ENCODE data around the gene GGN.
"Not testable (repeated sequence)": the region's sequence is repeated elsewhere in the genome, so short reads cannot be mapped to it uniquely, and the experiment has no call there.

The GGN gene

DNA sequence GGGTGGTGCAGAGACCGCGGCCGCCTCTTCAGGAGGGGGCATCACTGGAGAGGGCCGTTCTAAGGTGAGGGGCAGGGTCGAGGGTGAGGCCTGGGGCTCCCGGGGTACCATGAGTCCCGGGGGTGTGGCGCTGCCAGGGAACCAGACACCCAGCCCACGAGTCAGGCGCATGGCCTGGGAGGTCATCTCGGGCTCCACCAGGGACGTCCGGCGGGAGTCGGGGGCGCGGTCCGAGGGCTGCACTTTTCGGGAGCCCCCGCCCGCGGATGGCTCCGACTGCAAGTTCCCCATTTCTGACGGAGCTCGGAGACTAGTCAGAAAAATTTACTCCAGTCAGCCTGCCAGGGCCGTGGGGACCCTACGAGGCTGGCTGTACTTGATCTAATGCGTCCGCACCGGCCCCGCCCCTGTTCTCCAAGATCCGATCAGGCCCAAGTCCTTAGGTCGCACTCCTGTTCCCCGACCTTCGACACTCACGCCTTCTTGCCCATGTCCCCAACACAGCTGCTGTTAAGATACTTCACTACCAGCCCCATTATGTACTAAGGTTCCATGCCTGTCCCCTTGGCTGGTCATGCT, 774 bp downstream of the GGN start:
- DNase-seq (ENCODE audit: low read depth) = no peak

DNA sequence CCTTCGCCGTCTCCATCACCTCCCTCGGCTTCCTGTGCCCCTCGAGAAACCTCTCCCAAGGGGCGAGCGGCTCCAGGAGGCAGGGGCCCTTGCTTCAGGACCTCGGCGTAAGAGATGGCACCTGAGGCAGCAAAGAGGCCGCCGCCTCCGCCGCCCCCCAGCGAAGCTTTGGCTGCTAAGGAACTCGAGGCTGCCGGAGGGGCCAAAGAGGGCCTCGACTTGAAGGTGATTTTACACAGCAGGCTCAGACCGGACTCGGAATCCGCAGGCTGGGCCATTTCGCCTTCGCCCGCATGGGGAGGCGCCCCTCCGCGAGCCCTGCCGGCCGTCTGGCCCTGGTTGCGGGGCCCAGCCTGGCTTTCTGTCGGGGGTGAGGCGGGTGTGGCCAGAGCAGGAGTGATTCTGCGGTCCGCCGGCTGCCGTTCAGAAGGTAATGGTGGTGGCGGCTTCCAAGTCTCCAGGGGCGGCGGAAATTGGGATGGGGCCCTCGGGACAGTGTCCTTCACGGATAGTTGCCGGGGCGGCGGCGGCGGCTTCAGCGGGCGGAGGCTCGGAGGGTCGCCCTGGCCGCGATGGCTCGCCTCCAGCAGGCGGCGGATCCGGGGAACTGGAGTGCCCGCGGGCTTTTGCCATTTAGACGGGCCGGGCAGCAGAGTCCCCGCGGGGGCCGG, 1.4 kb downstream of the GGN start:
- no peak for DNase-seq (ENCODE audit: low read depth)

DNA sequence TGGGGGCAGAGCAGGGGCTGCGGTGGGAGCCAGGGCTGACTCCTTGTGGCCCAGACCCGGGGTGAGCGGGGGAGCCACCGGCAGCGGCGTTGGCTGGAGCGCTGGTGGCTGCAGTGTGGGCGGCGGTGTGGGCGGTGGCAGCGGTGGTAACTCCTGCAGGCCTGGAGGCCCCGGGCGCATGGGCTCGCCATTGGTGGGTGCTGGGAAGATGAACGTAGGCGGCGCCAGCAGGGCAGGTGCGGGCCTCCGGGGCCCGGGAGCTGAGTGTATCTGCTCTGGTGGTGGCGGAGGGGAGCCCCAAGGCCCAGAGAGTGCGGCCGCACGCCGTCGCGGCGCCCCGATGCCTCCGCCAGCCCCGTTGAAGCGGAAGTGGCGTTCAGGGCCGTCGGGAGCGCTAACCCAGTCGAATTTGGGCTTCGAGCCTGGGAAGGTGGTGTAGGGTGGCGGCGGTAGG, 2.0 kb downstream of the GGN start:
- DNase-seq (ENCODE audit: low read depth) = no peak

DNA sequence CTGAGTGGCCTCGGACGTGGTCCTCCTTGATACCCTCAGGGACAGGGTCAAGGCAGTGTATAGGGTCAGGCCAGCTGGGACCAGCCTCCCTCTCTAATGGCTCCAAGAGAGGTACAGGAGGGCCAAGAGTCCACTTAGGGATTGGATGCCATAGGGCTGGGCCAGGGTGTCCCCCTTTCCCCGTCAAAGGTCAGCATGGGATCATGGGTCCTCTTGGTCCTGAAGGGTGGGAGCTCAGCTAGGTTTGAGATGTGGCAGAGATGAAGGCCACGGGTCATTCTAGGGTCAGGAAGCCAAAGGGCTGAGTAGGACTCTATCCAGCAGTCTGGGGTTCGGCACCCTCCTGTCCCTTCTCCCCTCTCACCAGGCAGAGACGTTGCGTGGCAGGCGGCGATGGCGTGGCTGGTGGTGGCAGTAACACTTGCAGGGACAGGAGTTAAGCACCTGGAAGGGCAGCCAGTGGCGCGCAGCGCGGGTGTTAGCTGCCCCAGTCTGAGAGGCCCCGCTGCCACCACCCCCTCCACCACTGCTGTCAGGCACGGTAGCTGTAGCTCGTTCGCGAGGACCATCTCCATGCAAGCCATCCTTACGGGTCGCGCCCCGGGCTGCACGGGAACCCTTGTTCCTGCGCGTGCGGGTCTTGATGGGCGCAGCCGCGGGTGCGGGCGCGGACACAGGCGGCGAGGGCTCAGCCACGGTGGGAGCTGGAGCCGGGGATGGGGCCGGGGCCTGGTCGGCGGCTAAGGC, 2.6 kb downstream of the GGN start:
- DNase-seq (ENCODE audit: low read depth) = no peak

DNA sequence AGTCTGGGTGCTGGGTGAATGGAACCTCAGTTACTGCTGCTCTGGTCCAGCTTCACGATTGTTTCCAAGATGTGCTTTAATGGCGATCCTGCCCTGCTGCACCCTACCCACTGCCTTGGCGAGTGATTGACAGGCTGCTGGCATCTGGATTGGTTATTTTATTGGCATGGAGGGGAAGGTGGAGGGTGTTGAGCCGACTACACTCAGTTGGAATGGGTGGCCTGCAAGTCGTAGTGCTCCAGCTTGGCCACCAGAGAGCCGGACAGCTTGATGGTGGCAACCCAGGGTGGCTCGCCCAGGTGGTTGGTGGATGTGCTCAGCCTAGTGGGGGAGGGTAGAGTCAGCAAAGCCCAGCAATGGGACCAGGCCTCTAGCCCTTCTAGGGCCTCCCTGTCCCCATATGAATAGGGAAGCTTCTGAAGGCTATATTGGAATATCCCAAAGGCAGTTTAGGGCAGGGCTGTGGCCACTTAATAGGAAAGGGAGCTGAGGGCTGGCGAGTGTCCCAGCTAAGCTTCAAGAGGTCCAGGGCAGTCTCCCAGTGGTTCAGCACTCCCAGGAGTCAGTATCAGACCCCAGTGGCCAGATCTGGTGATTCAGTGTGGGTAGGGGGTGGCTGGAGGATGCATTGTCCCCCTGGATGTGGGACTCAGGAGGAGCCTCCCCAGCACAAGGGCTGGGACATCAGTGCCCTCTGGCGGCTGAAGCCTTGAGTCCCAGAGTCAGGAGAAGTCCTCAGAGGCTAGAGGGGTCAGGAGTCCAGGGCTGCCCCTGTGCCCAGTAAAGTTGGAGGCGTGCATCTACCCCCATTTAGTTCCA, 3.4 kb downstream of the GGN start:
- no peak for DNase-seq (ENCODE audit: low read depth)

DNA sequence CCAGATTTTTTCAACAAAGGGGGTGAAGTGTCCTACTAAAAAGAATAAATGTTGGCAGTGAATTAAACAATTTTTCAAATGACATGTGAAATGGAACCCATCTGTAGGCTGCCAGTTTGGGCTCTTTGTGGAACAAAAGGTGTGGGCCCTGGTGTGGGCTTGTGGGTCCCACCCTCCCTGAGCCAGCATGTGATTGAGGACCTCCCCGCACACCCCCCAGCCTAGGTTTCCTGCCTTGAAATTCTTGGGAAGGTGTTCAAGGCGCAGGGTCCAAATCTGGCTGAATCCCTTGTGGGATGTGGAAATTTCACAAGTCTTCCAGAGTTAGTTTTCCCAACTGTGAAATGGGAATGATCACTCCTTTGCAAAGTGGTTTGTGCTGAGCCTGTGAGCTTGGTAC, 4.1 kb downstream of the GGN start:
- no peak for DNase-seq (ENCODE audit: low read depth)

DNA sequence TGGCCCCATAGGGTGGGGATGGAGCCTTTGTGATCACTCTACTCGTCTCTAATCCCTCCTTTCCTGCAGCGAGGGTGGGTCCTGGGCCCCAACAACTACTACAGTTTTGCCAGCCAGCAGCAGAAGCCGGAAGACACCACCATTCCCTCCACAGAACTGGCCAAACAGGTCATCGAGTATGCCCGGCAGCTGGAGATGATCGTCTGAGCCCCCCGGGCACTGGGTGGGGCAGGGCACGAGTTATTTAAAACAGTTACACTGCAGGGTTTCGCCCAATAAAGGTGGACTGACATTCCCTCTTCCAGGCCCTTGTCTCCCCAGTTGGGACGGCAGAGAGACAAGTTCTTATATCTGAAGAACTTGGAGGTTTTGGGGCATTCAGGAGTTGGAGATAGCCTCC, 4.7 kb downstream of the GGN start:
- DNase-seq (ENCODE audit: low read depth) = no peak

DNA sequence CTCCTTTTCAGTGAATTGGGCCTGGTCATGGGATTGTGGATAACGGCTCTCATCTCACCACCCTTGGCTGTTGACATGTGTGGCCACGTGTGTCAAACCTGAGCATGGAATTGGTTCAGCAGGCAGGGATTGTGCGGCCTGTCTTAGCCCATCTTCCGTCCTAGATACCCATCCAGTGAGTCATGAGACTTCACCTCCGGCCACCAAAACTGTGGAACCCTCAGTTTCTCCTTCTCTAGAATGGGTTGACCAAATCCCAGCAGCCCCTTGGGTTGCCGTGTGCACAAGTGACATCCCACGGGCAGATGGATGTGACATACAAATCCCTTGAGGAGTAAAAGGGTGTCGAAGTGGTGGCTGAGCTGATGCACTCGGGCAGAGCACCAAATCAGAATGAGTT, 6.7 kb downstream of the GGN start:
- no peak for DNase-seq (ENCODE audit: low read depth)

DNA sequence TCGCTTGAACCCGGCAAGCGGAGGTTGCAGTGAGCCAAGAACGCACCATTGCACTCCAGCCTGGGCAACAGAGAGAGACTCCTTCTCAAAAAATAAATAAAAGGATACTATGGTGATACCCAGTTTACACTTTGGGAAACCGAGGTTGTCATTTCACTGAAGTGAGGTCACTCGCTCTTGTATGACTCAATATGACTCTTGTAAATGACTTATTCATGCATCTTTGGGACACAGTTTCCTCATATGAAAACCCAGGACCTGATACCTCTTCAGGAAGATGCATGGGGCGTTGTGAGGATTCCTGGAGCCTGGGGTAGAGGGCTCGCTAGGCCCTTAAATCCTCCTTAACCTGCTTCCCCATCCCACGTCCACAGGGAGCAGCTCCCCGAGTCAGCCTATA, 9.0 kb downstream of the GGN start:
- no peak for DNase-seq (ENCODE audit: low read depth)

DNA sequence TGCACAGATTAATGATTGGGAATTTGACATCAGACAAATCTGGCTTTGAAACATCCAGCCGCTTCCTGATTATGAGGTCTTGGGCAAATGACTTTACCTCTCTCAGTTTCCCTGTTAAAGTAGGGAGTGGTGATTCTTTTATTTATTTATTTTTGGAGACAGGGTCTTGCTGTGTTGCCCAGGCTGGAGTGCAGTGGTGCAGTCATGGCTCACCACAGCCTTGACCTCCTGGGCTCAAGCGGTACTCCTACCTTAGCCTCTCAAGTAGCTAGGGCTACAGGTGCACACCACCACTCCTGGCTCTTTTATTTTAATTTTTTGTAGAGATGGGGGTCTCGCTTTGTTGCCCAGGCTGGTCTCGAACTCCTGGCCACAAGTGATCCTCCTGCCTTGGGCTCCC, 10.8 kb downstream of the GGN start:
- DNase-seq (ENCODE audit: low read depth) = no peak

DNA sequence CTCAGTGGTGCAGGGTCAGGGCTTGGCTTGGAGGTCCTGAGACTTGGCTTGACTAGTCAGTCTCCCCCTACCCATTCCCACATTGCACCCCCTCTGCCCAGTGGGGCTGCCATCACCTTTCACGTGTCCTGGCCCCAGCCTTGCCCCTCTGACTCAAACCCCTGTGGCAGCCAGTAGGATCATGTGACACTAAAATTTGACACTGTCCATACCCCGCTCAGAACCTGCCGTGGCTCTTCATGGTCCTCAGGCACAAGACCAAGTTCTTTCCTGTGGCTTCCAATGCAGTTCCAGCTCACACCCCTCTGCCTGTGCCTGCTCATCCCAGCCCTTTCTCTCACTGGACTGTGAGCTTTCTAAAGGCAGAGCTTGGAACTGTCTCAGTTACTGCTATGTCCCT, 11.3 kb downstream of the GGN start:
- no peak for DNase-seq (ENCODE audit: low read depth)

DNA sequence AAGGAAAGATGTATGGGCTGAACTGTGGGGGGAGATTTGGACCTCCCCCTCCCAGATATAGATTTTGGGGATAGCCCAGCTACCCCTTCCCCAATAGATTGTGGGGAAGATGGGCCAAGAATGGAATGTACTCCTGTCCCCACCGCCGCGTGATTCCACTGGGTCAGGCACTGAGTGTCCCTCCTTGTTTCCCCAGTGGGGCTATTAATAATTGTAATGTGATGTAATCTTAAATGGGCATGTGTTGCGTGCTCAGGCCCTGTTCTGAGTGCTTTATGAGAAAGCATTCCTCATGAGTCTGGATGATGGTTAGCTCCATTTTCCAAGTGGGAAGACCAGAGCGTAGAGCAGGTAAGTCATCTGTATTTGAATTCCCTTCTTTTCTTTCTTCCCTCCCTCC, 12.1 kb downstream of the GGN start:
- DNase-seq (ENCODE audit: low read depth) = no peak

DNA sequence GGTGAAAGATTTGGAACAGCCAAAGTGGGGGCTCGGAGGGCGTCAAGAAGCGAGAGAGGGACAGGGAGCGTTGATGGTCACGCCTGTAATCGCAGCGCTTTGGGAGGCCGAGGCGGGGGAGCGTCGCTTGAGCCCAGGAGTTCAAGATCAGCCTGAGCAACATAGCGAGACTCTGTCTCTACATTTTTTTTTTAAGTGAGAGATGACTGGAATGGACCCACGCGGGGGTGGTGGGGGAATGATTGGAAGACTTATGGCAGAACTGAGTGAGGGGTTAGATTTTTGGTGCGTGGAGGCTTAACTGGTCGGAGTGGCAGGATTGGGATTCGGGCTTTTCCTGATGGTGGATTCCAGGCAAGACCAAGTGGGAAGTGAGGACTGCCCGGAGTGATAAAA, 12.7 kb downstream of the GGN start:
- DNase-seq (ENCODE audit: low read depth) = no peak

DNA sequence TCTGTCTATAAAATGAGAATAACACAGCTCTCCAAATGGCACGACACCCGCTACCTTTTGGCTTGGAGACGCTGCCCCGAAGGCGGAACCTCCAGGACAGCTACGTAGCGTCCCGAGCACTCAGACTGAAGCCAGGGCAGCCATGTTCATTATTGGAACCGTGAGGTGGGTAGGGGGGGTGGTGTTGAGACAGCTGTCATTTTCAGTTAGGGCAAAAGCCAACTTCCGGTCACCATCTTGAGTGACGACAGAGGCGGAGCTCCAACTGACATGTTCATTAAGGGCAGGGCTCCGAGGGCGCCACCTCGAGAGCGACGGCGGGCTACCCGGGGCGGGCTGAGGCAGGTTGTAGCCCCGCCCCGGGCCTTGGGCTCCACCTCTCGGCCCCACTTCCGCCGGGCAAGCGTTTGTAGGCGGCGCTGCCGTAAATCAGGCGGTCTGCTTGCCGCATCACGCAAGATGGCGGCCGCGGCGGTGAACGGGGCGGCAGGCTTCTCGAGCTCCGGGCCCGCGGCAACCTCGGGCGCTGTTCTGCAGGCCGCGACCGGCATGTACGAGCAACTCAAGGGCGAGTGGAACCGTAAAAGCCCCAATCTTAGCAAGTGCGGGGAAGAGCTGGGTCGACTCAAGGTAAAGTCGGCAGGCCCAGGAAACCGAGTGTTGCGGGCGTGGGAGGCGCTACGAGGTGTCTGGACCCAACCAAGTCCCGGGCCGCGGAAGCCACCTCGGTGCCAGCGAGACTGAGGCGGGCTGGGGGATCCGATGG, 13.3 kb downstream of the GGN start, which contains the start of gene PSMD8:
Gene PSMD8, plus strand, starts transcription at position 240 of the 766 bp plus-strand sequence. Its CDS starts 31 bp downstream, at position 271.
- DNase-seq (ENCODE audit: low read depth) = peak; percentile 96

DNA sequence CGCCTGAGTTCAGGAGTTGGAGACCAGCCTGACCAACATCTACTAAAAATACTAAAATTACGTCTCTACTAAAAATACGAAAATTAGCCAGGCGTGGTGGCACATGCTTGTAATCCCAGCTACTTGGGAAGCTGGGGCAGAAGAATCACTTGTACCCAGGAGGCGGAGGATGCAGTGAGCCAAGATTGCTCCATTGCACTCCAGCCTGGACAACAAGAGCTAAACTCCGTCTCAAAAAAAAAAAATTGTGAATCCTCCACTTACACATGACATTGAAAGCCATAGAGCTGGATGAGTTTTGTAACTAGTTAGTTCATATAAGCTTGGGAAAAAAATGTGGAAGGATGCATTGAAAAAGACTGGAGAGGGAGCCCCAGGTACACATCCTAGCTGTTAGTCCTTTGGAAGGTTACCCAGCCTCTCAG, 13.9 kb downstream of the GGN start:
- no peak for DNase-seq (ENCODE audit: low read depth)

DNA sequence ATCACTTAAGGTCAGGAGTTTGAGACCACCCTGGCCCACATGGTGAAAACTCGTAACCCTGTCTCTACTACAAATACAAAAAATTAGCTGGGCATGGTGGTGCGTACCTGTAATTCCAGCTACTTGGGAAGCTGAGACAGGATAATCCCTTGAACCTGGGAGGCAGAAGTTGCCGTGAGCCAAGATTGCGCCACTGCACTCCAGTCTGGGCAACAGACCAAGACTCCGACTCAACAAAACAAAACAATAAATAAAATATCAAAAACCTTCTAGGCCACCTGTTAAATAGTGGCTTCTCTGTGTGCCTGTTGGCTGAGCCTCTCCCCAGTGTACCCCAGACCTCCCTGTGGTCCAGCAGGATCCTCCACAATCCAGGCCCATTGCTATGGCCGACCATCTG, 16.8 kb downstream of the GGN start:
- DNase-seq (ENCODE audit: low read depth) = no peak

DNA sequence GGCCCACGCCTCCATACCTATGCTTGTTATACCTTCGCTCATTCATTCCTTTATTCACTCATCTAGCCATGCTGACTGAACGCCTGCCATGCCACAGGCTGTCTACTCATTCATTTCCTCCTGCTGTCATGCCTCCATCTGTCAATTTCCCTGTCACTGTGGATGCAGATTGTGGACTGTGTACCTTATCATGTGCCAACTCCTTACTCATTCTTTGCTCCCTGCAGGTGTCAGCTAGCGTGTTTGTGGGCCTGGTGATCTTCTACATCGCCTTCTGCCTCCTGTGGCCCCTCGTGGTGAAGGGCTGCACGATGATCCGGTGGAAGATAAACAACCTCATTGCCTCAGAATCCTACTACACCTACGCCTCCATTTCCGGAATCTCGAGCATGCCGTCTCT, 17.5 kb downstream of the GGN start:
- DNase-seq (ENCODE audit: low read depth) = no peak

DNA sequence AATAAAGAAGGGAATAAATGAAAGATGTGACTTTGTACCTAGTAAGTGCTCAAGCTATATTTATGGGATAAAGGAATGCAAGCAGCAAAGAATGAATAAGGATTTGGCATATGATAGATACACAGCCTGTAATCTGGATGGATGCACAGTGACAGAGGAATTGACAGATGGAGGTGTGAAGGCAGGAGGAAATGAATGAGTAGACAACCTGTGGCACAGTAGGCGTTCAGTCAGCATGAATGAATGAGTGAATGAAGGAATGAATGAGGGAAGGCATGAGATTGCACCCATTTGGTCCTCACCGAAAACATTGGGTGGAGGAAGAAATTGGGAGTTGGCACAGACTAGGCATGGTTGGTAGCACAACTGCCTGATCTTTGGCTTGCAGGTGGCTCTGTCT, 18.2 kb downstream of the GGN start:
- no peak for DNase-seq (ENCODE audit: low read depth)

DNA sequence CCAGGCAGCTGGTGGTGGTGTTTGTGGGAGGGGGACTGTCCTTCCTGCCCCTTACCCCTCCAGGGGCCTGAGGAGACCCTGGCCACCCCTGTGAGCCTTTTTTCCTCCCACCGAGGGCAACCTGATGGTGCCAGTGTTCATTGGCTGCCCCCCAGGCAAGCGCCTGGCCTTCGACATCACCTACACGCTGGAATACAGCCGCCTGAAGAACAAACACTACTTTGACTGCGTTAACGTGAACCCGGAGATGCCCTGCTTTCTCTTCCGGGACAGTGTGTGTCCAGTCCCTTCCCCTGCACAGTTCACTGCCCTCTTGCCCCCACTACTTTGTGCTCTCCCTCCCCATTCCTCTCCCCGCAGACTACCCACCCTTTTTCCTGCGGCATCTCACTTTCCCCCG, 20.8 kb downstream of the GGN start:
- DNase-seq (ENCODE audit: low read depth) = no peak

DNA sequence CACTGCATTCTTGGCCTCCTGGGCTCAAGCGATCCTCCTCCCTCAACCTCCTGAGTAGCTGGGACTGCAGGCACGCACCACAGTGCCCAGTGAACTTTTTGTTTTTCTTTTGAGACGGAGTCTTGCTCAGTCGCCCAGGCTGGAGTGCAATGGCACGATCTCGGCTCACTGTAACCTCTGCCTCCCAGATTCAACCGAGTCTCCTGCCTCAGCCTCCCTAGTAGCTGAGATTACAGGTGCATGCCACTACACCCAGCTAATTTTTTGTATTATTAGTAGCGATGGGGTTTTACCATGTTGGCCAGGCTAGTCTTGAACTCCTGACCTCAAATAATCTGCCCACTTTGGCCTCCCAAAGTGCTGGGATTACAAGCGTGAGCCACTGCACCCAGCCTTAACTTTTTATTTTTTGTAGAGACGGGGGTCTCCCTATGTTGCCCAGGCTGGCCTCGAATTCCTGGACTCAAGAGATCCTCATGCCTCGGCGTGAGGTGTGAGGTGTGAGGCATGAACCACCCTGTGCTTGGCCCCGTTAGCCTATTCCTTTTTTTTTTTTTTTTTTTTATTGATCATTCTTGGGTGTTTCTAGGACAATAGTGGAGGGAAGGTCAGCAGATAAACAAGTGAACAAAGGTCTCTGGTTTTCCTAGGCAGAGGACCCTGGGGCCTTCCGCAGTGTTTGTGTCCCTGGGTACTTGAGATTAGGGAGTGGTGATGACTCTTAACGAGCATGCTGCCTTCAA, 24.7 kb downstream of the GGN start:
- DNase-seq (ENCODE audit: low read depth) = not testable (repeated sequence)

All from stimulated activated CD8-positive, alpha-beta memory T cell treated with anti-CD3 and anti-CD28 coated beads, Interleukin-12 subunit alpha, Interleukin-12 subunit beta, amount 100 ng/mL, for 1 hour (primary cell).